ENCODE results near the gene UTF1.
A peak's percentile ranks its signal among the peaks of the same experiment; 100 is the strongest.
"Not testable (repeated sequence)": the region's sequence is repeated elsewhere in the genome, so short reads cannot be mapped to it uniquely, and the experiment has no call there.

UTF1 gene

GRCh38 chr10:133230387-133231195, 574 bp downstream of the UTF1 start:
- DNase-seq, result no peak

GRCh38 chr10:133231244-133231945, 1.4 kb downstream of the UTF1 start:
- no peak for DNase-seq

DNA sequence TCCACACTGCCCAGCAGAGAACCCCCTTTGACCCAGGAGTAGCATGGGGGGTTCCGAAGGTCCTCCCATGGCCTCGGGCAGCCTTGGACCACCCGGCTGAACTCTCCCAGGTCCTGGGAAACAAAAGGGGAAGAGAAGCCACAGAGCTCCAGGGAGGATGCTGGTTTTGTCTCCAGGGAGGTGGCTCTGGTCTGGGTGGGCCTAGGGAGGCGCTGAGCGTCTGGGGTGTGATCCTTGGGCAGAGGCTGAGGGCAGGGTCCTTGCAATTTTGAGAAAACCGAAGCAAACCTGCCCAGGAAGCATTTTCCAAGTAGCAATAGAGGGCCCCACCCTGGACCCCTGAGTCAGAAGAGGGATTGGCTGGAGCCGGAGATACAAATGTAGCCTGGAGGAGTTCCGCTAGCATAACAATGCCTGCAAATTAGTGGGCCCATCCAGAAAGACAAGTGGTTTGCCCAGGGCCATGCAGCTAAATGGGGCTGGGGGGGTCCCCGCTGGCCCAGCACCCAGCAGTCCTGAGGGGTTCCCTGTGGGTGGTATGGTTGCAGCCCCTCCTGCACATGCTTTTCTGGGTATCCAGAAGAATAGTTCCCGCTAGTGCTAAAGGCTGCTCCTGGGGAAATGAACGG, 2.0 kb downstream of the UTF1 start:
- no peak for DNase-seq

DNA sequence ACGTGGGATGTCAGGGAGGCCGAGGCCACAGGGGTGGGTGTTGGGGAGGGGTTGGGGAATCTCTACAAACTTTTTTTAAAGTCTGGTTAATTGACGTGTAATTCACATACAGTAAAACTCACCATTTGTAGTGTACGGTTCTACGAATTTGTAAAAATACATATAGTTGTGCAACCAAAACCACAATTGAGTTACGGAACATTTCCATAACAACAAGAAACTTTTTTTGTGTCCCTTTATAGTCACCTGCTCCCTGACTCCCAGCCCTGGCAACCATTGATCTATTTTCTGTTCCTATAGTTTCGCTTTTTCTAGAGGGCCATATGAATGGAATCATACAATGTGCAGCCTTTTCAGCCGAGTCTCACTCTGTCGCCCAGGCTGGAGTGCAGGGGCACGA, 4.8 kb downstream of the UTF1 start:
- not testable (repeated sequence) for DNase-seq

GRCh38 chr10:133235265-133235855, 5.3 kb downstream of the UTF1 start:
- DNase-seq, result no peak

DNA sequence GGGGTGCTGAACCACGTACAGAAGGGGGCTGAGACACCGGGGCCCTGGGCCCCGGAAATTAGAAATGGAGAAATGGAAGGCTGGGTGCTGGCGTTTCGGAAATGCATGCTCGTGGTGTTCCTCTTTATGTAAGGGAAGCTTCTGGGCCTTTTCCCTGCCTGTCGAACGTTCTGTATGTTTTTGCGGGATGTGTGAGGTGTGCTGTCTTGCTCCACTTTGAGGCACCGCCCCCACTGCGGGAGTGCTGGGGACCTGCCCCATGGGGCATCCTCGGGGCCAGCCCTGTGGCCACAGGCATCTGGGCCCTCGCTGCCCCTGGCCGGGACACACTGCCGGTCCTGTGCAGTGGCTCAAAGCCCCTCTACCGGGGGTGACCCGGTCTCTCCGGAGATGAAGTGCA, 5.9 kb downstream of the UTF1 start:
- DNase-seq, result no peak

GRCh38 chr10:133236401-133237240, 6.6 kb downstream of the UTF1 start:
- DNase-seq, result no peak

GRCh38 chr10:133237241-133237587, 7.2 kb downstream of the UTF1 start:
- DNase-seq, result no peak

DNA sequence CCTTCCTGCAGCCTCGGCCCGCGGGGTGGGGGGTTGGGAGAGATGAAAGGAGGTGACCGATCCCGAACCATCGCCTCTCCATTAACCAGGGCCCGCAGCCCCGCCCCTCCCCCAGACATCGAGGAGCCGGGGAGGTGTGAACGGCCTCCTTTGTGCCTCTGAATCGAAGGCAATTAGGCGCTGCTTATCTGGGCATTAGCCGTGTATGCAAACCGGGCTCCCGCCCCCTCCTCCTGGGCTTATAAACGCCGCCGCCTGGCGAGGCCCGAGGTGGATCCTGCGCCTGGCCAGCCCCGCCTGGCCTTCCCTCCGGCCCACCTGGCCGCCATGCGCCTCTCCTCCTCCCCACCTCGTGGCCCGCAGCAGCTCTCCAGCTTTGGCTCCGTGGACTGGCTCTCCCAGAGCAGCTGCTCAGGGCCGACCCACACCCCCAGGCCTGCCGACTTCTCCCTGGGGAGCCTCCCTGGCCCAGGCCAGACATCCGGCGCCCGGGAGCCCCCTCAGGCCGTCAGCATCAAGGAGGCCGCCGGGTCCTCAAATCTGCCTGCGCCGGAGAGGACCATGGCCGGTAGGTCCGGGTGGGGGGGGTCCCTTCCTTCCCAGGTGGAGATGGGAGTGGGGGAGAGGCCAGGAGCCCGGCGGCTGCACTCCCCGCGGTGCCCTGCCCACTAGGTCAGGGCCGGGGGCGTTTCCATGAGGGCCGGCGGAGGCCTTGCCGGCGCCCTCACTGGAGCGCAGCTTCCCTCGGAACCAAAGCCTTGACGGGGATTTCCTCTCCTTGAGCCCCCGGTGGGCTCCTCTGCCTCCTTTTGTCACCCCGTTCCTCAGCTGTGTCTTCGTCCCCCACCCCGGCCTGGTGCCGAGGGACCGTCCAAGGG, 7.8 kb downstream of the UTF1 start, which contains the start of gene VENTX:
TSS of gene VENTX (plus strand) at position 268 of the 878 bp plus-strand sequence. CDS start at position 328, 60 bp downstream.
- no peak for DNase-seq

DNA sequence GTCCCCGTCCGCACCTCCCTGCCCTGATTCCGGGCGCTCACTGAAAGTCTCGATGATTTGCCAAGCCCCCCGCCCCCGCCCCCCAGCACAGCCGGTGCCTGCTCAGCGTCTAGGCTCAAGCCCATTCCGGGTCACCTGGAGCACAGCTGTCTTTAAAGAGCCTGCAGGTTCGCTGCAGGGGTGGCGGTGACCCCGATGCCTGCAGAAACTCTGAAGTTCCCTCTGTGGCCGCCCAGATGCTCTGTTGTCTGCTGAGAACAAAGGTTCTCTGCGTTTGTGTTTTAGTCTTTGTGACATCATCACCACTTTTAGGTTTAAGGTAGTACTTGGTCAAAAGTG, 8.4 kb downstream of the UTF1 start:
- no peak for DNase-seq

GRCh38 chr10:133239990-133240389, 10.0 kb downstream of the UTF1 start:
- DNase-seq, result no peak

DNA sequence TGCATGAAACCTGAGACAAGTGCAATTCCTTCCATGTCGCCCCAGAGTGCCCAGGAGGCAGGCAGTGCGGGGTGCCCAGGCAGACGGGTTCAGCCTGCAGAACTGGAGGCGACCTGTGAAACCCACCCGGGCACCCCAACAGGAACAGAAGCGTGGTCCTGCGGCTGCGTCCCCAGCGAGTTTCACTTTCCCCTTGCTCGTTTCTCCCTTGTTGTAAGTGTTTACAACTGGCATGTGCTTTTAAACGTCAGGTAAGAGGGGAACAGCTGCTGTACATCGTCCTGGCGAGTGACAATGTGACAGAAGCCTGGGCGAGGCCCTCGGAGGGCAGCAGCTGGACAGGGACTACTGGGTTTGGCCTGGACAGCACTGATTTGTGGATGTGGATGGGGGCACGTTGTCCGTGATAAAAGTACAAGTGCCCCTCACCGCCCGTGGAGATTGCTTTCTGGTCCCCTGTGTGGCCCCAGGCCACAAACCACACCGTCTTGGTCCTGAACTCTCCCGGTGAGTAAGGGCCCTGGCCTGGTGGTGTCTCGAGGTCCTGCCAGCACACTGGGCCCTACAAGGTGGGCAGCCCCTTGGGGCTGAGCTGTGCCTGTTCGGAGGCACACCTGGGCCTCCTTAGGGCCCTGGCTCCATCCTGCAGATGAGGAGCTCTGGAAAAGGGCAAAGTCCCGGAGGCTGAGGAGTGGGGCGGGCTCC, 11.6 kb downstream of the UTF1 start:
- DNase-seq, result peak; percentile 46

- DNase-seq, result no peak
These were observed 12.8 kb downstream of the UTF1 start for GRCh38 chr10:133242611-133243356.

- DNase-seq, result no peak
These were observed 13.6 kb downstream of the UTF1 start for GRCh38 chr10:133243593-133243992.

GRCh38 chr10:133245439-133246235, 15.6 kb downstream of the UTF1 start:
- DNase-seq, result no peak

DNA sequence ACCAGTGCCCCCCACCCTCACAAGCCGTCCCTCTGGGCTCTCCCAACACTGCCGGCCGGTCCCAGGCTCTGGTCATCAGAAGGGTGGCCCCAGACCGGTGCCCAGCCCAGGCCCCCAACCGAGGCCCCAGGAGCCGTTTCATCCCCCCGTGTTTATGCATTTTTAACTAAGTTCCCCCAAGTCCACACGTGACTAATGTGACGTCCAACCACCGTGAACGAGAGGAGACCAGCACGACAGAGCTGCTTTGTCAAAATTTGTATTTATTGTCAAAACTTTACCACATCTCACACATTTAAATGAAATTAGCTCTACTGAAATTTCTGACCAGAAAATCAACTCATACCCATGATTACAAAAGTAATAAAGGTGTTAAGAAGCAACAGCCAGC, 16.2 kb downstream of the UTF1 start:
- no peak for DNase-seq

DNA sequence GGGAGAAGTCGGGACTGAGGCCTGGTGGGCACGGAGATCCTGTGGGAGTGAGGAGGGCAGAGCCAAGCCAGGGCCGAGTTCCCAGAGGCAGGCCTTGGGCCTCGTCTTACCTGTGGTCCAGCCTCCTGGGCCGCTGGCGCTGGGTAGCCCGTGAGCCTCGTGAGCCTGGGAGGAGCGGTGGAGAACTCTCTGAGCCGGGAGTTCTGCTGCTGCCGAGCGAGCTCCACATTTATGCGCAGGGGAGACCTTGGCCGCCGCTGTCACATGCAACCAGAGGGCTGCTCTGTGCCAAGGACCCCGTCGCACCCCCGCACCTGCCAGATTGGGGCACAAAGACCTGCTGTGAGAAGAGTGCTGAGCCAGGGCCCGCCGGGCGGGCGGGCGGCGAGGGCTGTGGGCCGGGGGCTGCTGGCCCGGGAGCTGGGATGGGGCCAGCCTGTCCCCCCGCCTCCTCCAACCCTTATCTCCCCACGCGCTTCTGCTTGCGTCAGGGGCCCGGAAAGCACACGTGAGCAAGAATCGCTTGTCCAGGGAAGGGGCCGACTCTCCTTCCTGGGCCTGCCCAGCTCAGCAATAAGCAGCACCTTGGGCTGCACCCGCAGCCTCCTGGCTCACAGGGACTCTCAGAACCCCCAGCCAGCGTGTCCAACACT, 17.8 kb downstream of the UTF1 start:
- no peak for DNase-seq

DNA sequence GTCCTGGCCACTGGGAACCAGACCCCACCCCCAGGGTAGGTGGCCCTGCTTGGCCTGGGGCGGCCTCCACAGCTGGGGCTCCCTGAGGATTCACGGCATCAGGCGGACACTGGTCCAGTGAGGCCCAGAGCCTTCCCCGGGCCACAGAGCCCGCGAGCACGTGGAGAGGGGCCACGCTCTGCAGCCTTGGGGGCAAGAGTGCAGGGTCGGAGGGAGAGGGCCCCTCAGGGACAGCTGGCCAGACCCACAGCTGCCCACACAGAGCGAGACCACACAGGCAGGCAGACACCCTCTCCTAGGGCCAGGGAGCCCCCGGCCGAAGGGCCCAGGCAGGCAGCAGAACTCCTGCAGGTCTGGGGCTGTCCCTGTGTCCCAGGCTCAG, 18.3 kb downstream of the UTF1 start:
- no peak for DNase-seq

All from DMS53 (cell line).